GM18526 (cell line): Measurements from ENCODE around the gene NLRC3.

Experiments
- POLR2A ChIP-seq: IDR thresholded peaks from 3 replicates; pipeline ENCODE4 v1.6.1; 2011; ENCODE audit not compliant: insufficient read length; ENCODE audit errors: extremely low read depth

NLRC3 gene

DNA sequence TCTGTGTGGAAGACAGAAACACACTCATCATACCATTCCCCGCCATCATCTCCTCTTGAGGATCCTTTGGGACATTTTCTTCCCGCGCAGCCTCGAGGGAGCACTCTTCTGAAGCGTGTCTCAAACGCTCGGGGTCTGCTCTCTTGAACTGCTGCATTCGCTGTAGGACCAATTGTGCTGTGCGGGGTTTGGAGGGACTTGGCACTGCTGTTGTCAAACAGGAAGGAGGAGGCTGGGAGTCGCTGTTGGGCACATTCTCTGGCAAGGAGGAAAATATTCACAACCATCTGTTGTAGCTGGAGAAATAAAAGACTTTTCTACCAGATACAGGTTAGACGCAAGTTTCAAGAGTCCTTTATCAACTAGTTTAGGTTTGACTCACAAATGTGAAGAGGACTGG lies 29.2 kb upstream of the NLRC3 start:
- no peak for TF ChIP-seq POLR2A

DNA sequence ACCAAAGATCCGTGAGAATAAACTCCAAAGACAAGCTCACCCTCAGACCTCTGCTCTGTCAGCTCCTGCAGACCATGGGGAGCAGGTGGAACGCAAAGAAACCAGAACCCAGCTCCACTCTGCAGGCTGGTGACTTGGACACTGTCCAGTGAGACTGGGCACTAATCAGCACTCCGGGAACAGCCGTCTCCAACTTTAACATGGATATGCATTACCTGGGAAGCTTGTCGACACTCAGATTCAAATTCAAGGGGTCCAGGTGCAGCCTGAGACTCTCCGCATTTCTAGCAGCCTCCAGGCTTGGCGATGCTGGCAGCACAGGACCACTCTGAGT lies 25.1 kb upstream of the NLRC3 start:
- no peak for TF ChIP-seq POLR2A

DNA sequence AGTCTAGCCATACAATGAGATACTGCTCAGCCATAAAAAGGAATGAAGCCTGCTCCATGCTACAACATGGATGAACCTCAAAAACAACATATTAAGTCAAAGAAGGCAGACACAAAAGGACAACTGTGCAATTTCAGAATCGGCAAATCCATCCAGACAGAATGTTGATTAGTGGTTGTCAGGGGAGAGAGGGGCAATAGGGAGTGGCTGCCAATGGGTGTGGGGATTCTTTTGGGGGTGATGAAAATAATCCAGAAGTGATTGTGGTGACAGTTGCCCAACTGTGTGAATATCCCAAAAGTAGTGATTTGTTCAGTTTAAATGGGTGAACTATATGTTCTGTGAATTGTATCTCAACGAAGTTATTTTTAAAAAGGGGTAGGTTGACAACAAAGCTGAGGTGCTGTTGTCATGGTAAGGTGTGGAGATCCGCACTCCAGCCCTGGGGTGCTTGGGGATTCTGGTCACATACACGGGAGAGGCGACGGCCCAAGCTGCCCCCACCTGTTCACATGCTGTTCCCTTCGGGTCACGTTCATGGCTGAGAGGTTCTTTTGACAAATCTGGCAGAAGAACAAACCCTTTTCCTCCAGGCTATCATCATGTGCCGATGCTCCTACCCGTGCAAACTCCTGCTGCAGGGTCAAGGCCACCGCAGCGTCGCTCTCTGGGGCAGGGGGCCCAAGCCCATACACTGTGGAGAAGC lies 24.6 kb upstream of the NLRC3 start:
- no peak for TF ChIP-seq POLR2A

DNA sequence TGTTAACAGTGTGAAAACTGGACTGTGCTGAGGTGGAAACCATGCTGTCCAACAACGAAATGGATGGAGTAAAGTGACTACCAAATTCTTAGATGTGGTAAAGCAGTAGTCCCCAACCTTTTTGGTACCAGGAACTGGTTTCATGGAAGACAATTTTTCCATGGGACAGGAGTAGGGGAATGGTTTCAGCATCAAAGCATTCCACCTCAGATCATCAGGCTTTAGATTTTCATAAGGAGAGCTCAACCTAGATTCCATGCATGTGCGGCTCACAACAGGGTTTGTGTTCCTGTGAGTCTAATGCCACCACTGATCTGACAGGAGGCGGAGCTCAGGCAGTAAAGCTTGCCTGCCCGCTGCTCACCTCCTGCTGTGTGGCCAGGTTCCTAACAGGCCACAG lies 22.7 kb upstream of the NLRC3 start:
- TF ChIP-seq POLR2A = no peak

DNA sequence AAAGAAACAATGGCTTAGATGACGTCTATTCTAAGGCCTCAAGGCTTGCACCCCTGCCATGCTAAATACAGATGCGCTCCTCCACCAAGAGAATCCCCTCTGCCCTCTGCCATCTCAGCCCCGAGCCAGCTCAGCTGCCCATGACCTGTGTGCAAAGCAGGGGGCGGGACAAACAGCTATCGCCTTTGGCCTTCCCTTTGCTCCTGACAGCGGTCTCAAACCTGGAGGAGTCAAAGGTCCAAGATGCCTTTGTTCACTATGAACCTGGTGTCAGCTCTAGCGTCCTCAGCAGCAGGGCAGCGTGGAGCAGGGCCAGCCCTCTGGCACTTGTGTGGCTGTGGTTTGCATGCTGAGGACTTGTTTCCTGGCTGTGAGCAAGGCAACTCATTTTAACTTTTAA lies 21.9 kb upstream of the NLRC3 start:
- no peak for TF ChIP-seq POLR2A

DNA sequence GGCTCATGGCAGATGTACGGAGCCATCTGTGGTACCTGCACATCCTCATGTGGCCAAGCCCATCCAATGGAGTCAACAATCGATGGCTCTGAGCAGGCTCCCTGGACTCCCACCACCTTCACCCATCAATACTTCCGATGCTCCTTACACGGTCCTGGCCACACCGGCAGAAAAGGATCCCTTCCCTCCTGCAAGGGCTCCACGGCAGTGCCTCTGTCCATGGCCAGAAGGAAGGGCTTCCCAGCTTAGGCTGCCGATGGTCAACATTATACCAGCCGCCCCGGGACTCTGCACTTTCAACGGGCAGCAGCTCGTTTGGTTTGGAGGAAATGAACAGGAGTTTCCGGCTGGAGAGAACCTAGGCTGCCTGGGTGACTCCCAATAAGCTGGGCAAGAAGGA lies 21.0 kb upstream of the NLRC3 start:
- TF ChIP-seq POLR2A = no peak

DNA sequence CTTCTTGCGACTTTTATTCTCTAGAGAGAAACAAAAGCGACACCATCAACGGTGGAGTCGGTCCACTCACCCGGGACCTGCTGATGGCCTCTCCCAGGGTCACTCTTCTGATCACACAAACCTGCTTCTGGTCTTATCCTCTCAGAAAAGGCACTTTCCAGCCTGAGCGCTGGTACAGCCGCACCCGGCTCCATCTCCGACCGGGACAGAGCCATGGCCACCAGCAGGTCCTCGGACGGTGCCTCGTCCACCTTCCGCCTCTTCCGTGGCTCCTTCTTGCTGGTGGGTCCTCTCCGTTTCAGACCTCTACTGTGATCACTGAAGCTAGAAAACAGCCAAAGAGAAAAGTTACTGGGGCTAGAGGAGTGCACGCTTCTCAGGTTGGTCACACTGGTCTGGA lies 20.5 kb upstream of the NLRC3 start:
- TF ChIP-seq POLR2A = no peak

DNA sequence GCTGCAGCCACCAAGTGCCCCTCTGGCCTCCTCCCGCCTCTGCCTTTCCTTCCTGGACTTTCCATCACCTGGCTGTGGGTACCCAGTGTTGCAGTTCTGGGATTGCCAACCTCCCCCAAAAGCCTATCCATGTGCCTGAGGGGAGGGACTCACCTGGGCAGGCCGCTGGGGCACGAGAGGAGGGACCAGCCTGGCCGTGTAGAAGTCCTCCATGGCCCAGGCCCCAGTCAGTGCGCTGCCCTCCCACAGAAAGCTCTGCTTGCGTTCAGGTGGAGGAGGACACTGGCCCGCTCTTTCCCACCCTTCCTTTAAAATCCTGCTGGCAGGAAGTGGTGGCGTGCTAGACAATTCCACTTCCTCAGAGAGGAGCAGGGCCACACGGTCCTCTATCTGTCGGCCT lies 20.0 kb upstream of the NLRC3 start:
- TF ChIP-seq POLR2A = no peak

DNA sequence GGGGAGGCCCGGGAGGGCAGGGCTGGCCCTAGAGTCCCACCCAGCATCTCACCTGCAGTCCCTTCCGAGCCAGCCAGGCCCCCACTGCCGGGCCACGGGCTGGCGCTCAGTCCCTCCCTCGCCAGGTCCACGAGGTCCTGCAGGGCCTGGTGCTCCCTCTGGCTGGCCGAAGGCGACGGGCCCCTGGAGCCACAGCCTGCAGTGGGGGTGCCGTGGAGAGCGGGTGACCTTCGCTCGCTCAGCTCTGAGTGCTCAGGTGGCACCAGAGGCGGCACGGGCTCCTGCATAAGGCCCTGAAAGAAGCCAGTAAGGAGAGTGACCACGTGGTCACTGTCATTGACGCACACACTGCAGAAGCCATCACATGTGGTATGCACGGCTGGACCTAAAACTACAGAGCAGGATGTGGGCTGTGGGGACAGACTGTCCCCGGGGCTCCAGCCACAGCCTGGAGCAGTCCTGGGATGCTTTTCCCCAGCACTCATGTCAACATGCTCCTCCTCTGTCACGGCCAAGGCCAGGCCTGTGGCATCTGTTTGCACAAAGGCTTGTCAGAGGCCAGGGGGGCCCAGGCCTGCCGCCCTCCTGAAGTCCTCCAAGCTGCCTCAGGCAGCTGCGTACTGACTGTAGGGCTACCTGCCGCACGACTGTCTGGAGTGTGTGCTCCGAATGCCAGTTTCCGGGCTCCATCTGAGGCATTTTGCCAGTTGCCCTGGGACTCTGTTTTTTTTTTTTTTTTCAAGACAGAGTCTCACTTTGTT lies 19.1 kb upstream of the NLRC3 start:
- no peak for TF ChIP-seq POLR2A

DNA sequence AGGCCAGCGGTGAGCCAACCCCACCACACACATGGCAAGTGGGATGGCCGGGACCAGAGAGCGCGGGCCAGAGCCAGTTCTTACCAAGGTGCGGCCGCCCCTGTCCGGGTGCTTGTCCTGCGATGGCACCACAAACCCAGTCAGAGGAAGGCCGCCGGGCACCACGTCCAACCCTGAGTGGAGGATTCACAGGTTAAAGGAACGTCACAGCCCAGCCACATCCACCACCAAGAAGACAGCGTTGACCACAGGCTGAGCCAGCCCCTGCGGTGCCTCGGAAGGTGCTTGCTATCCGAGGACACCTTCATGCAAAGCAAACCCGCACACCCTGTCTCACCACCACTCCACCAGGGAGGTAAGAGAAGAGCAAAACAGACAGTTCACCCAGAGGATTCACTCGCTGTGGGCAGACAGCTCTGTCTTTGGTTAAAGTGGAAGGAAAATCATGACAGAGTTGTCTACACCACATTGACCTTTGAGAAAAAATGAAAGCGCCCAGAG lies 18.4 kb upstream of the NLRC3 start:
- TF ChIP-seq POLR2A = no peak

DNA sequence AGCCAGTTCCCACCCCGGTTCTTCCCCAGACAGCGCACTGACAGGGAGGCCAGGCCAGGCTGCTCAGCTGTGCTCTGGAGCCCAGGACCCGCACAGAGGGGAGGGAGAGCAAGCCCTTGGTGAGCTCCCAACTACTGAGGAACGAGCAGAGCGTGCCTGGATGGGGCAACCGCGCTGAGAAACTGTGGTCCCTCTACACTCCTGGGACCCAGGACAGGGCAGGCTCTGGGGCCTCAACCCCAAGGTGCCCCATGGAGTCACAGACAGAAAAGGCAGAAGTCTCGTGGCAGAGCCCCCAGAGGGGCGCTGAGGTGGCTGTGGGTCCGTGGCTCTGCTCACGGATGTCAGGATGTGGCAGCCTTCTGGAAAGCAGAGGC lies 17.9 kb upstream of the NLRC3 start:
- no peak for TF ChIP-seq POLR2A

DNA sequence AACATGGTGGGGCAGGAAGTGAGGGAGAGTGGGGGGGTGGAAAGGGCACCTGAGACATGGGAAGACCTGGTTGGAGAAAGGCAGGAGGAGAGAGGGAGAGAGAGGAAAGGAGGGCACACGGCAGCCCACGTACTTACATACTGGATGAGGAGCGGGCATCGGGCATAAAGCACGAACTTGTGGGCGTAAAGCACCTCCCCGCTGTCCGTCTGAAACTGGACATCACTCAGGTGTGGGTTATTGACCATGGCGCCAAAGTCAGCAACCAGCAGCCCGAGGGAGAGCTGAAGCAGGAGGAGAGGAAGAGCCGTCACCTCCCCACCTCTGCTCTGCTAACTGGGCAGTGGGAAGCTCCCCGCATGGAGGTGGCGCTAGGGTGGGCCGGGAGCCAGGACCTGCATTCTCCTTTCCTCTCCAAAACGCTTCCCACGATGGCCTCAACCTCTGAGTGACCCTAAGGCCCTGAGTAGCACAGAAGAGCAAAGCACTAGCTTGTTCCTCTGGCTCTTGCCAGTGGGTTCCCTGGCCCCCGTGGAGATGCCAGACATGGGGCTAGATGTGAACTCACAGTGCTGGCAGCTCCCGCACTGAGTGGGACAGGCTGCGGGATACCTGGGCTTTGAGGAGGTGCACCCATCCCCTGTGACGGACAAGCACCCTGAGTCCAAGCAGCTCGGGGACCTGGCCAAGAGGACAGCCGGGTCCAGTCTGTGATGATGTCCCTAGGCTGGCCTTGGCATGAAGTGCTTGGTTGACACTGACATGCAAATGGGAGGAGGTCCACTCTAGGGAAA lies 17.3 kb upstream of the NLRC3 start:
- TF ChIP-seq POLR2A = no peak

DNA sequence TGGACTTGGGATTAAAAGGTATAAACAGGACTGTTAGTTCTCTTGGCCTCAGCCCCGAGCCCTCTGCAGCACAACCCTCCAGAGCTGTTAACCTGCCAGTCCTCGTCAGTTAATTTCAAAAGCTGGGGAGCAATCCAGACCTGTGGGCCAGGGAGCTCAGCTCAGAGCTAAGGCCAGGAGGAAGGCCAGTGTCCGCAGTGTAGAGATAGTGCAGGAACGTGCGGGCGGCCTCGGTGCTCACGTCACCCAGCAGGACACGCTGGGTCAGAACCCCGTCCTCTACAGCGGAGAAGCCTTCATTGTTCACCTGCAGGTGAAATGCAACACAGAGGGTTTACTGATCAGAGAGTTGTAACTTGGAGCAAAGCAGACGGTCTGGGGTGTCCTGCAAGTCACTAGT lies 15.4 kb upstream of the NLRC3 start:
- no peak for TF ChIP-seq POLR2A

DNA sequence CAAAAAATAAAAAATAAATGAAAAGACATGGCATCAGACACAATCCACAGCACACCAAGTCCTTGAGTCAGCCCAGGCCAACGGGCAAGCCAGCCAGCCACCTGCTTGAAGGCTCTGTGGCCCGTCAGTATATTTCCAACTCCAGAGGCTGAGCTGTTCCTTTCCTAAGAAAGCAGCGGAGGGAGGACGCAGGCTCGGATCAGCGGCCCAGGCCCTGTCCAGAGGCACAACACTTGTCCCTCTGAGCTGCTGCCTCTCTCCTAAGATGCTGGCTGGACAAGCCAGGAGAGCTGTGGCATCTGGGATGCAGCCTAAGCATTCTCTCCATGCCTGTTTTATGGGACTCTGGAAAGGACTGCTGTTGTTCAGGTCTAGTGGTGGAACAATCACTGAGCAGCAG lies 14.8 kb upstream of the NLRC3 start:
- TF ChIP-seq POLR2A = no peak

DNA sequence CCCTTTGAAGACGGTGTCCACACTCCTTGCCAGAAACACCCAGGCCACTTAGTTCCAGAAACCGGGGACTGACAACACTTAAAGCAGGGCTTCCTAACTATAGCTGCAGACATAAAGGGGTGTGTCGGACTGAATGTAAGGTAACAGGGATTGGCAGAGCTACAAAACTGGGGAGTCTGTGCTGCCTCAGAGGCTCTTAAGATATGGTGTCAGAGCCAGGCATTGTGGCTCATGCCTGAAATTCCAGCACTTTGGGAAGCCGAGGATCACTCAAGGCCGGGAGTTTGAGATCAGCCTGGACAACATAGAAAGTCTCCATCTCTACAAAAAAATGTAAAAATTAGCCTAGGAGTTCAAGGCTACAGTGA lies 14.2 kb upstream of the NLRC3 start:
- TF ChIP-seq POLR2A = no peak
